Activated CD4-positive, alpha-beta T cell treated with anti-CD3 and anti-CD28 coated beads for 4 hours (primary cell): Measurements from ENCODE around the gene C10orf71.

Experiments
- DNase-seq, 2 donors: peaks; one replicate each; pipeline ENCODE4 v3.0.0-alpha.2; 2020

The C10orf71 gene

DNA sequence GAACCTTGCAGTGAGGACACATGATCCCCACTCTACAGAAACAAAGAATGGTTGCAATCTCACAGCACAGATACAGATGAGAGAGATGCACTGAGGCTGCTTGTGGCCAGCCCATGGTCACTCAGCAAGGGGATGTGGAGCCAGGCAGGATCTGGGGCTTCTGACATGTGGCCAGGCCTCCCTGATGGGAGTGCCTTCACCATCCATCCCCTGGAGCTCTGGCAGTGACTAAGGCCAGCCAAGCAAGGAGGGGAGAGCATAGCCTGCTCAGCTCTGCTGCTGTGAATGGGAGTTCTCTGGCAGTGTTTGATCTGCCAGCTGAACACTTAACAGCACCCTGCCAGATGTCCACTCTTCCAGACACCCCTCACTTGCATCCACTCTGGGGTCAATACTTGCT lies 19.8 kb downstream of the C10orf71 start:
- DNase-seq, result no peak

- DNase-seq, result no peak
Measured at GRCh38 chr10:49319206-49319605, 20.2 kb downstream of the C10orf71 start.

DNA sequence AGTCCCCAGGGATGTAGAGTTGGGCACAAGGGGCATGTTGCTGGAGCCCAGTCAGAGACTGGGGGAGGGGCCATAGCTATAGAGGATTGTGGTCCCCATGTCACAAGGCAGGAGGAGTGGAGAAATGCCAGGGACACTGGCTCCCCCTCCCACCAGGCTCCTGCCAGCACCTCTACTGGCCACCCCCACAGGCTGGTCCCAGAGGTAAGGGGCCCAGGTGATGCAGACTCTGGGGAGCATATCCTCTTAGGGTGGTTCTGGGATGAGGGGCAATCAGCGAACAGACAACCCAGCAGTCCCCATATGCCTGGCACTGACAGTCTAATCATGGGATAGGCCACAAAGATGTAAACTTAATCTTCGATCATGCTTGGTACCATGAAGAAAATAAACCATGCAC lies 21.2 kb downstream of the C10orf71 start:
- no peak for DNase-seq

- DNase-seq, result no peak
Measured at GRCh38 chr10:49321021-49321420, 22.1 kb downstream of the C10orf71 start.

DNA sequence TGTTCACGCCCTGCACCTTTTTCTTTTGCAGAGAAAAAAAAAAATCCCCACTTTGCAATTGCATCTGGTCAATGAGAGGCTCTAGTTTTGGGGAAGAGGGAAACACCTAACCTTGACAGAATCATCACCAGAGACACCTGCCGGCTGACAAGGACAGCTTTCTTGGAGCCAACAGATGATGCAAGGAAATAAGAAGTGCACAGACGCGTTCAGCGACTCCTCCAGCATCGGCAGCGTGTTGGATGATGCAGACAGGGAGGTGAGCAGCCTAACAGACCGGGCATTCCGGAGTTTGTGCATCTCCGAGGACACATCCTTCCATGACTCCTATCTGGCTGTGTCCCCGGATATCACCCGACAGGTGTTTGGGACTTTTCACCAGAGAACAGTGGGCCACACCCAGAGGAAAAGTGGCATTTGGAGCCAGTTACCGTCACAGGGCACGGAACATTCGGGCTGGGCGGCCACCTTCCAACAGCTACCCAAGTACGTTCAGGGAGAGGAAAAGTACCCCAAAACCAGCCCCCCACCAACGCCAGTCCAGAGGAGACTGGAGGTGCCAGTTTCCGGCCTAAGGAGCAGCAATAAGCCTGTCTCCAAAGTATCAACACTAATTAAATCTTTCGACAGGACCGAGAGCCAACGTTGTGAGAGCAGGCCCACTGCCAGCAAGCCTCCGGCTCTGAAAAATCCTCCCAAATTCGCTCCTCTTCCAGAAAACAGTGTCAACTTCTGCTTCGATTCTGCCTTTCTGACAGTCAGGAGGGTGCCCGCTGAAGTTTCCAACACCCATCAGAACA lies 23.6 kb downstream of the C10orf71 start:
- DNase-seq, result no peak

GRCh38 chr10:49323171-49323895 lies 24.4 kb downstream of the C10orf71 start:
- DNase-seq, result no peak

DNA sequence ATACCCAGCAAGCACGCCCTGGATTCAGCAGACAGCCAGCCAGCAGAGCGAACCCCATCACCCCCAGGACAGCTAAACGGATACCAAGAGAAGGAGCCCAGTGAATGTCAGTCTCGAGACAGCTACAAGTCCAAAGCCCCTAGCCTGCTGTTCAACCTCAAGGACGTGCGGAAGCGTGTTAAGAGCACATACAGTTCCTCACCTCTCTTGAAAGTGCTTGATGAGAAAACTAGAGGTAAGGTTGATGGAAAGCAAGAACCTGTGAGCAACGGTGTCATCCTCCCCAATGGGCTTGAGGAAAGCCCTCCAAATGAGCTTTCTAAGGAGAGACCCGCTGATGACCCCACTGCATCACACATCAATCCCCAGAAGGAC lies 24.9 kb downstream of the C10orf71 start:
- no peak for DNase-seq

- no peak for DNase-seq
Measured at GRCh38 chr10:49324711-49325110, 25.7 kb downstream of the C10orf71 start.

GRCh38 chr10:49325131-49325915 lies 26.4 kb downstream of the C10orf71 start:
- DNase-seq, result no peak

DNA sequence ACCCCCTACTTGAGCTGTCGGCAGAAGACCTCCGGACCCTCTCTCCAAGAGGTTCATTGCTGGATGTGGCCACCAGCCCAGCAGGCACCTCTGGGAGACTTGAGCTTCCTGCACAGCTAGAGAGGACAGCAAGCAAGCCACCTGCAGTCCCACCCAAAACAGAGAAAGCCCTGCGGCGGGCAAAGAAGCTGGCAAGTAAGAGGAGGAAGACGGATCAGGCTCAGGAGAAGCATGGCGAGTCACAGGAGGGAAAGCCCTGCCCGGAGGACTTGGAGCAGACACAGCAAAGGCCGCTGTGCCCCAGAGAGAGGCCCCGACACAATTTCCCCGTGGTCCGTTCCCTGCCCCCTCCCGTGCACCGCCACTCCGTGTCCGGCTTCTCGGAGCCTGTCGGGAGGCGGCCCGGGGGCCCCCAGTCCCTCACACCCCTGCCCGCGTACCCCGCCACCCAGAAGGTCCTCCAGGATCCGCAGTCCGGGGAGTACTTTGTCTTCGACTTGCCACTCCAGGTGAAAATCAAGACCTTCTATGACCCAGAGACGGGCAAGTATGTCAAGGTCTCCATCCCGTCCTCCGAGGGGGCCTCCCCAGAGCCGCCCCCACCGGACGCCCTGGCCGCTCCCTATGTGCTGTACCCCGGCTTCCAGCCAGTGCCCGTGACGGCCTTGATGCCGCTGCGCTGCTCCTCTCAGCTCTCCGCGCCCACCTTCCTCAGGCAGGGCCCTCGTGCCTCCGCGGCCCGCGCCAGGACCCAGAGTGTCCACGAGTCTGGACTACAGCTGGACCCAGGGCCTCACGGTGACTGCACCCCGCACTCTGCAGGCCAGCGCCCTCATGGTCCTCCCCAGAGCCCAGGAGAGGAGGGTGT lies 27.2 kb downstream of the C10orf71 start:
- DNase-seq, result no peak

GRCh38 chr10:49327036-49327813 lies 28.3 kb downstream of the C10orf71 start:
- DNase-seq, result no peak

GRCh38 chr10:49328401-49329145 lies 29.6 kb downstream of the C10orf71 start:
- no peak for DNase-seq

DNA sequence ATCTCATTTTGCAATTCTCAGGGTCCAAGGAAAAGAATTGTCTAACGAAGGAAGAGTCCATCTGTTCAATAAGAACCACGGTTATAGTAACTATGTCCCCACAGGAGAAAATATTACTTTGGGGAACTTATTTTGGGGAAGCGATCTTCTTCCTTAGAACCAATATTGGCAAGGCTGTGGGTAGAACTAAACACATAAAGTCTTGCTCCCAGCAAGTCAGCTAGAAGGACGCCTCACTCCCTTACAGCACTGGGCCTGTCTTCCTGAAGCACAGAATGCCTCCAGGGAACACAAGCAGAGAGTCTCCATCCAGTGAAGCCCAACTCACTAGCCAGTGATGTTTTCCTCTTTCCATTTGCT lies 30.2 kb downstream of the C10orf71 start:
- DNase-seq, result no peak

DNA sequence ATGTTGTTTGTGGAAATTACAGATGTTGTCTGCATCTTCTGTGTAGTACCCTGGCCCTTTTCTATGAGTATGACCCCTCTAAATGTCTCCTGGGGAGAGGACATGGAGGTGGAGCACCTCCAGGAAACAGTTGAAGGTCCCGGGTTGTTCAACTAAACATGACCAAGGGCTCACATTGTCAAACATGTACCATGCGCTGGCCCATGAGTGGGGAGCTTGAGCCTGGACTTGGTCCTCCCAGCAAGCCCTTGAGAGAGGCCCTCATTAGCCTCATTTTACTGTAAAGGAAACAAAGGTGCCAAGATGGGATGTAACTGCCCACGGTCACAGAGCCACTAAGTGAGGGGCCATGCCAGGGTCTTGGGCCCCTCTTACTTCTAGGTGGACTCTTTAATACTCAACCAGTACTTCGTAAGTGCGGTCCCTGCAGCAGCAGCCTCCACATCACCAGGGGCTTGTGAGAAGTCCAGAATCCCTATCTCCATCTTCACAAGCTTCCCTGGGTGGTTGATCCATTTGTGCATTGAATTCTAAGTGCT lies 31.2 kb downstream of the C10orf71 start:
- no peak for DNase-seq

- DNase-seq, result no peak
Measured at GRCh38 chr10:49331431-49331830, 32.5 kb downstream of the C10orf71 start.

GRCh38 chr10:49332333-49332732 lies 33.4 kb downstream of the C10orf71 start:
- no peak for DNase-seq

GRCh38 chr10:49332768-49333167 lies 33.8 kb downstream of the C10orf71 start:
- DNase-seq, result no peak

DNA sequence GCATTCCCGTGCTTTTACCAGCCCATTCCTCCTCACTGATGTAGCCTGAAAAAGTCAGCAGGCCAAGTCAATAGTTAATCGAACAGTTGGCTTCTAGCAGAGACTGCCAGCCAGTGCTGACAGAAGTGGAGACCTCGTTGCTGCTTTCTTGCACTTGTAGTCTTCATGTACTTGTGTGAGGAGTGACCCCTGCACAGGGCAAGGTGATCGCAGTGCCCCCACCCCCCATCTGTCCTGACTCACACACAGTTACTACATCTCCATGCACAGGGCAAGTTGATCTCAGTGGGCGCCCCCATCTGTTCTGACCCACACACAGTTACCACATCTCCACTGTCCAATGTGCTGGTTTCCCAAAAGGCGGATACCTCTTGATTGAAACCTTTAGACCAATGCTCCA lies 34.2 kb downstream of the C10orf71 start:
- no peak for DNase-seq

DNA sequence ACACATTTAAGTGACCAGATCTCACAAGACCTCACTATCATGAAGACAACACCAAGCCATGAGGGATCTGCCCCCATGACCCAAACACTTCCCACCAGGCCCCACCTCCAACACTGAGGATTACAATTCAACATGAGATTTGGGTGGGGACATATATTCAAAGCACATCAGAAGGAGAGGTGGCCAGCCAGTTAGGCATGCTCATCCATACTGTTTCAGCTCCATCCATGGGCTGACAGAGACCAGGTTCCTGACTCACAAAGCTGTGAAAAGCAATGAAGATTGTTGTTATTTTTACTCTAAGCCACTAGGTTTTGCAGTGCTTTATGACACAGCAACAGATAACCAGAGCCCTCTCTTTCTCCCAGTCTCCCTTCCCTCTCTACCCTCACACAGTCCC lies 36.0 kb downstream of the C10orf71 start:
- DNase-seq, result no peak

DNA sequence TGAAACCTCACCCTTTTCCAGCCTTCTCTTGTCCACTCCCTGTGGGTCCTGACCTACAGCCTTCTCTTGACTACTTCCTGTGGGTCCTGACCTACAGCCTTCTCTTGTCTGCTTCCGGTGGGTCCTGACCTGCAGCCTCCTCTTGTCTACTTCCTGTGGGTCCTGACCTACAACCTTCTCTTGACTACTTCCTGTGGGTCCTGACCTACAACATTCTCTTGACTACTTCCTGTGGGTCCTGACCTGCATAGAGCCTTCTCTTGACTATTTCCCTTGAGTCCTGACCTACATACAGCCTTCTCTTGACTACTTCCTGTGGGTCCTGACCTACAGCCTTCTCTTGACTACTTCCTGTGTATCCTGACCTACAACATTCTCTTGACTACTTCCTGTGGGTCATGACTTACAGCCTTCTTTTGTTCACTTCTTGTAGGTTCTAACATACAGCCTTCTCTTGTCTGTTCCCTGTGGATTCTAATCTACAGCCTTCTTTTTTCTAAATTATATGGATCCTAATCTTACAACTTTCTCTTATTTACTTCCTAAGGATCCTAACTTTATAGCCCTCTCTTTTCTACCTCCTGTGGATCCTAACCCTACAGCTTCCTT lies 36.5 kb downstream of the C10orf71 start:
- DNase-seq, result no peak
